Smooth muscle cell (in vitro differentiated cells): ENCODE data around the gene DLG2. TPM values are rescaled to one million over a fixed set of nuclear protein-coding genes. Genes with fewer than 3 reads are reported as not detected.

Experiments used
- DNase-seq: peaks from one replicate; lab custom pipeline; 2025; ENCODE audit not compliant: unreplicated experiment; lab: John Stamatoyannopoulos, UW
- H2AFZ ChIP-seq: fragments of 200-600 bp; sonication (generic); 2 replicates; pipeline ENCODE4 v1.6.0; 2016; ENCODE audit warnings: antibody characterized with exemption, low read depth, mild to moderate bottlenecking
- H3F3A ChIP-seq: fragments of 200-600 bp; sonication (generic); 2 replicates; pipeline ENCODE4 v1.6.0; 2017; ENCODE audit warnings: antibody characterized with exemption, low read depth
- H3K27ac ChIP-seq: fragments of 200-600 bp; sonication (generic); 2 replicates; pipeline ENCODE4 v1.5.1; 2016; ENCODE audit warnings: low read depth, mild to moderate bottlenecking
- H3K27me3 ChIP-seq: fragments of 200-600 bp; sonication (generic); 2 replicates; pipeline ENCODE4 v1.6.1; 2016; ENCODE audit warnings: low read depth, mild to moderate bottlenecking
- H3K36me3 ChIP-seq: fragments of 200-600 bp; sonication (generic); 2 replicates; pipeline ENCODE4 v1.5.1; 2016; ENCODE audit warnings: low read depth
- H3K4me1 ChIP-seq: fragments of 200-600 bp; sonication (generic); 2 replicates; pipeline ENCODE4 v1.5.1; 2016; ENCODE audit warnings: low read depth
- H3K4me2 ChIP-seq: fragments of 200-600 bp; sonication (generic); 2 replicates; pipeline ENCODE4 v1.6.0; 2016; ENCODE audit warnings: mild to moderate bottlenecking
- H3K4me3 ChIP-seq: fragments of 200-600 bp; sonication (generic); 2 replicates; pipeline ENCODE4 v1.5.1; 2016; ENCODE audit warnings: mild to moderate bottlenecking
- H3K79me2 ChIP-seq: fragments of 200-600 bp; sonication (generic); 2 replicates; pipeline ENCODE4 v1.6.0; 2016; ENCODE audit warnings: low read depth, mild to moderate bottlenecking
- H3K9ac ChIP-seq: fragments of 200-600 bp; sonication (generic); 2 replicates; pipeline ENCODE4 v1.6.0; 2016; ENCODE audit warnings: low read depth
- H3K9me3 ChIP-seq: fragments of 200-600 bp; sonication (generic); replicated peaks from 2 replicates; pipeline ENCODE4 v1.5.1; 2016; ENCODE audit warnings: low read depth
- H4K20me1 ChIP-seq: fragments of 200-600 bp; sonication (generic); 2 replicates; pipeline ENCODE4 v1.6.0; 2016; ENCODE audit warnings: low read depth
- CTCF ChIP-seq: fragments of 200-600 bp; sonication (generic); IDR thresholded peaks from 2 replicates; pipeline ENCODE4 v1.5.1; 2017; ENCODE audit warnings: borderline replicate concordance, mild to moderate bottlenecking, antibody characterized with exemption; ENCODE audit not compliant: insufficient read depth, poor library complexity, severe bottlenecking
- WGBS: methylation state at CpG from one replicate; pipeline ENCODE4 v1.1.7; 2016; ENCODE audit warnings: low lambda C conversion rate; 5-methylcytosine and 5-hydroxymethylcytosine counted together
- polyA plus RNA-seq: library from polyadenylated mRNA; unstranded; fragments of >200 nt; fragmentation: Nextera tagmentation; extraction: Ambion mirVana; gene quantifications from 2 replicates; pipeline ENCODE4 v1.2.1, GENCODE V29; 2016
- total RNA-seq: library from RNA; depleted of rRNA; stranded (reverse); fragments of >200 nt; gene quantifications from 2 replicates; pipeline ENCODE4 v1.2.3, GENCODE V29; 2014

The DLG2 gene
- total and polyA plus RNA-seq, 2 experiments from 2014 or later: 0.74 to 1.1 TPM

- Histone ChIP-seq H3K27ac (no peak overlapping the region), H3F3A (no peaks in the 10 kb centered on the region), H4K20me1 (no peaks in the 10 kb centered on the region), H2AFZ (peak overlapping the region; percentile 8), H3K79me2 (no peaks in the 10 kb centered on the region), H3K36me3 (no peaks in the 10 kb centered on the region), H3K9me3 (no peaks in the 10 kb centered on the region), H3K4me3 (no peak overlapping the region), H3K4me2 (no peak overlapping the region), H3K4me1 (no peaks in the 10 kb centered on the region), H3K9ac (no peak overlapping the region), H3K27me3 (no peaks in the 10 kb centered on the region)
- no peak for DNase-seq
- no peak for TF ChIP-seq CTCF
Observed at GRCh38 chr11:85105868-85106267, 521.3 kb downstream of the DLG2 start.

- 92% methylated on average over 3 of the region's 3 CpGs for WGBS
- Histone ChIP-seq H3K36me3 (no peaks in the 10 kb centered on the region), H2AFZ (no peak overlapping the region), H3K4me2 (no peak overlapping the region), H4K20me1 (no peaks in the 10 kb centered on the region), H3K27me3 (no peaks in the 10 kb centered on the region), H3K27ac (no peak overlapping the region), H3F3A (no peaks in the 10 kb centered on the region), H3K4me1 (no peaks in the 10 kb centered on the region), H3K9ac (no peak overlapping the region), H3K4me3 (no peak overlapping the region), H3K9me3 (no peaks in the 10 kb centered on the region), H3K79me2 (no peaks in the 10 kb centered on the region)
- no peak for DNase-seq
- no peak for TF ChIP-seq CTCF
Observed at GRCh38 chr11:85099522-85099921, 527.6 kb downstream of the DLG2 start.

- Histone ChIP-seq H3K4me1 (no peaks in the 10 kb centered on the region), H3K79me2 (no peaks in the 10 kb centered on the region), H3K4me2 (no peak overlapping the region), H3F3A (no peaks in the 10 kb centered on the region), H3K9ac (no peak overlapping the region), H3K36me3 (no peaks in the 10 kb centered on the region), H2AFZ (no peak overlapping the region), H3K4me3 (no peak overlapping the region), H3K27me3 (no peaks in the 10 kb centered on the region), H4K20me1 (no peaks in the 10 kb centered on the region), H3K9me3 (no peaks in the 10 kb centered on the region), H3K27ac (no peak overlapping the region)
- TF ChIP-seq CTCF: no peak
- no peak for DNase-seq
- WGBS: 83% methylated on average over 4 of the region's 4 CpGs
Observed at GRCh38 chr11:85098996-85099395, 528.1 kb downstream of the DLG2 start.

- H4K20me1 ChIP-seq: no peaks in the 10 kb centered on the region
- H3K9ac ChIP-seq: no peak overlapping the region
- no peaks in the 10 kb centered on the region for H3K36me3 ChIP-seq
- DNase-seq: no peak
- no peaks in the 10 kb centered on the region for H3K27me3 ChIP-seq
- no peaks in the 10 kb centered on the region for H3F3A ChIP-seq
- H3K27ac ChIP-seq: no peak overlapping the region
- no peaks in the 10 kb centered on the region for H3K4me1 ChIP-seq
- H3K4me3 ChIP-seq: no peak overlapping the region
- 96% methylated on average over 6 of the region's 6 CpGs for WGBS
- no peaks in the 10 kb centered on the region for H3K79me2 ChIP-seq
- no peak overlapping the region for H3K4me2 ChIP-seq
- no peaks in the 10 kb centered on the region for H3K9me3 ChIP-seq
- no peak overlapping the region for H2AFZ ChIP-seq
- TF ChIP-seq CTCF: no peak
Observed at GRCh38 chr11:85096939-85097338, 530.2 kb downstream of the DLG2 start.
